HG03175 (cell line): ENCODE data around the gene TEX51.

Experiments
- ATAC-seq: cut with Tn5 transposase; IDR thresholded peaks from one replicate; pipeline ENCODE4 v1.9.1; 2021; ENCODE audit warnings: mild to moderate bottlenecking, moderate library complexity; ENCODE audit not compliant: unreplicated experiment

TEX51 gene

GRCh38 chr2:126890551-126891450 lies 7.9 kb upstream of the TEX51 start:
- no peak for ATAC-seq

- ATAC-seq = no peak
Measured at GRCh38 chr2:126891681-126892500, 6.8 kb upstream of the TEX51 start.

GRCh38 chr2:126893153-126893552 lies 5.5 kb upstream of the TEX51 start:
- no peak for ATAC-seq

- ATAC-seq = no peak
Measured at GRCh38 chr2:126893606-126894005, 5.1 kb upstream of the TEX51 start.

GRCh38 chr2:126894082-126894481 lies 4.6 kb upstream of the TEX51 start:
- ATAC-seq = no peak

GRCh38 chr2:126894585-126895182 lies 4.0 kb upstream of the TEX51 start:
- ATAC-seq = no peak

- no peak for ATAC-seq
Measured at GRCh38 chr2:126895336-126895735, 3.4 kb upstream of the TEX51 start.

GRCh38 chr2:126896471-126896870 lies 2.2 kb upstream of the TEX51 start:
- no peak for ATAC-seq

GRCh38 chr2:126899616-126900185 lies 1.0 kb downstream of the TEX51 start:
- ATAC-seq = no peak

GRCh38 chr2:126900646-126901319 lies 2.1 kb downstream of the TEX51 start:
- no peak for ATAC-seq

- no peak for ATAC-seq
Measured at GRCh38 chr2:126901459-126901858, 2.8 kb downstream of the TEX51 start.

- no peak for ATAC-seq
Measured at GRCh38 chr2:126902152-126902835, 3.6 kb downstream of the TEX51 start.

GRCh38 chr2:126902859-126903258 lies 4.2 kb downstream of the TEX51 start:
- ATAC-seq = no peak

GRCh38 chr2:126905991-126906390 lies 7.3 kb downstream of the TEX51 start:
- ATAC-seq = no peak

GRCh38 chr2:126906781-126907180 lies 8.1 kb downstream of the TEX51 start:
- no peak for ATAC-seq

- ATAC-seq = no peak
Measured at GRCh38 chr2:126907671-126908070, 9.0 kb downstream of the TEX51 start.

GRCh38 chr2:126908721-126909177 lies 10.1 kb downstream of the TEX51 start:
- ATAC-seq = no peak

GRCh38 chr2:126909366-126909765 lies 10.7 kb downstream of the TEX51 start:
- ATAC-seq = no peak

- ATAC-seq = no peak
Measured at GRCh38 chr2:126909781-126910180, 11.1 kb downstream of the TEX51 start.

- no peak for ATAC-seq
Measured at GRCh38 chr2:126910637-126911036, 11.9 kb downstream of the TEX51 start.
